H9 (cell line): ENCODE data around the gene KLHL13. TPM values are rescaled to one million over a fixed set of nuclear protein-coding genes. Genes with fewer than 3 reads are reported as not detected.

Experiments used
- DNase-seq: peaks from one replicate; pipeline ENCODE4 v3.0.0-alpha.2; 2017
- H2AFZ ChIP-seq: one replicate; pipeline ENCODE4 v1.6.1; 2013; ENCODE audit warnings: mild to moderate bottlenecking, low read length, control low read depth, moderate library complexity
- H2AK5ac ChIP-seq: 2 replicates; pipeline ENCODE4 v1.6.1; 2013; ENCODE audit warnings: low read length, control low read depth, mixed read lengths; ENCODE audit not compliant: insufficient read length
- H2BK120ac ChIP-seq: one replicate; pipeline ENCODE4 v1.6.1; 2013; ENCODE audit warnings: low read depth, mild to moderate bottlenecking, low read length, control low read depth, inconsistent platforms; ENCODE audit not compliant: poor library complexity, severe bottlenecking
- H2BK12ac ChIP-seq: 2 replicates; pipeline ENCODE4 v1.6.1; 2013; ENCODE audit warnings: low read length, control low read depth, mixed read lengths, low read depth; ENCODE audit not compliant: insufficient read length
- H2BK15ac ChIP-seq: 2 replicates; pipeline ENCODE4 v1.6.1; 2013; ENCODE audit warnings: low read depth, low read length, control low read depth
- H2BK20ac ChIP-seq: one replicate; pipeline ENCODE4 v1.6.1; 2013; ENCODE audit warnings: low read depth, mild to moderate bottlenecking, low read length, control low read depth, inconsistent platforms; ENCODE audit not compliant: poor library complexity, severe bottlenecking
- H2BK5ac ChIP-seq: 2 replicates; pipeline ENCODE4 v1.6.1; 2013; ENCODE audit warnings: low read length, control low read depth, mixed read lengths; ENCODE audit not compliant: insufficient read length
- H3K14ac ChIP-seq: 2 replicates; pipeline ENCODE4 v1.6.1; 2013; ENCODE audit warnings: low read length, control low read depth; ENCODE audit not compliant: insufficient read depth
- H3K18ac ChIP-seq: 2 replicates; pipeline ENCODE4 v1.6.1; 2013; ENCODE audit warnings: low read depth, mild to moderate bottlenecking, mixed read lengths, low read length, control low read depth; ENCODE audit not compliant: insufficient read length
- H3K23ac ChIP-seq: 2 replicates; pipeline ENCODE4 v1.6.1; 2013; ENCODE audit warnings: low read length, control low read depth, mixed read lengths, low read depth; ENCODE audit not compliant: insufficient read length
- H3K23me2 ChIP-seq: 2 replicates; pipeline ENCODE4 v1.6.1; 2013; ENCODE audit warnings: low read depth, mild to moderate bottlenecking, mixed read lengths, low read length, control low read depth; ENCODE audit not compliant: insufficient read length, poor library complexity, severe bottlenecking
- H3K27ac ChIP-seq: 2 replicates; pipeline ENCODE4 v1.5.1; 2013; ENCODE audit warnings: low read length, control low read depth, mixed read lengths, low read depth; ENCODE audit not compliant: insufficient read length
- H3K27me3 ChIP-seq: 2 replicates; pipeline ENCODE4 v1.6.1; 2013; ENCODE audit warnings: low read length, control low read depth, inconsistent platforms; ENCODE audit not compliant: insufficient read depth
- H3K4ac ChIP-seq: 2 replicates; pipeline ENCODE4 v1.6.1; 2013; ENCODE audit warnings: low read depth, mild to moderate bottlenecking, control low read depth, inconsistent platforms, low read length, moderate library complexity
- H3K4me1 ChIP-seq: 2 replicates; pipeline ENCODE4 v1.6.1; 2013; ENCODE audit warnings: low read length, control low read depth, inconsistent platforms; ENCODE audit not compliant: insufficient read depth
- H3K4me2 ChIP-seq: 2 replicates; pipeline ENCODE4 v1.6.1; 2013; ENCODE audit warnings: low read length, control low read depth, mixed read lengths; ENCODE audit not compliant: insufficient read length, insufficient read depth
- H3K56ac ChIP-seq: 2 replicates; pipeline ENCODE4 v1.6.1; 2013; ENCODE audit warnings: low read depth, mild to moderate bottlenecking, mixed read lengths, low read length, control low read depth; ENCODE audit not compliant: insufficient read length
- H3K79me1 ChIP-seq: 2 replicates; pipeline ENCODE4 v1.6.1; 2013; ENCODE audit warnings: low read depth, mild to moderate bottlenecking, moderate library complexity, low read length, control low read depth, inconsistent platforms; ENCODE audit not compliant: insufficient read depth, poor library complexity, severe bottlenecking
- H3K79me2 ChIP-seq: 2 replicates; pipeline ENCODE4 v1.6.1; 2013; ENCODE audit warnings: low read length, control low read depth, inconsistent platforms; ENCODE audit not compliant: insufficient read depth
- H3K9ac ChIP-seq: 2 replicates; pipeline ENCODE4 v1.6.1; 2013; ENCODE audit warnings: low read length, control low read depth, mixed read lengths; ENCODE audit not compliant: insufficient read length; ENCODE audit errors: extremely low read depth
- H3K9me3 ChIP-seq: one replicate; pipeline ENCODE4 v1.6.1; 2013; ENCODE audit warnings: low read depth, low read length, inconsistent platforms; ENCODE audit not compliant: control insufficient read depth
- H3T11ph ChIP-seq: one replicate; pipeline ENCODE4 v1.6.1; 2013; ENCODE audit warnings: mild to moderate bottlenecking, low read length, control low read depth, inconsistent platforms
- H4K20me1 ChIP-seq: one replicate; pipeline ENCODE4 v1.6.1; 2013; ENCODE audit not compliant: control insufficient read depth, insufficient read length, insufficient read depth
- H4K5ac ChIP-seq: 2 replicates; pipeline ENCODE4 v1.6.1; 2013; ENCODE audit warnings: low read depth, mild to moderate bottlenecking, mixed read lengths, low read length, control low read depth; ENCODE audit not compliant: insufficient read length
- H4K8ac ChIP-seq: replicated peaks from 2 replicates; pipeline ENCODE4 v1.6.1; 2013; ENCODE audit warnings: low read length, control low read depth, mixed read lengths, low read depth; ENCODE audit not compliant: insufficient read length
- H4K91ac ChIP-seq: 2 replicates; pipeline ENCODE4 v1.6.1; 2013; ENCODE audit warnings: low read depth, mild to moderate bottlenecking, moderate library complexity, mixed read lengths, low read length, control low read depth; ENCODE audit not compliant: insufficient read length
- H3K27ac Mint-ChIP-seq, 3 experiments: 2 replicates in 2 of 3; 3 replicates in 1 of 3; pipeline ENCODE4 v1.8.0; 2020 to 2021; ENCODE audit warnings: mixed read lengths in 3 of 3, mild to moderate bottlenecking in 1 of 3, moderate library complexity in 1 of 3
- H3K27me3 Mint-ChIP-seq: 2 replicates; pipeline ENCODE4 v1.8.0; 2021; ENCODE audit warnings: low read depth, mild to moderate bottlenecking, moderate library complexity, mixed read lengths
- H3K36me3 Mint-ChIP-seq, 3 experiments: 2 replicates in 2 of 3; 3 replicates in 1 of 3; pipeline ENCODE4 v1.8.0; 2020 to 2021; ENCODE audit warnings: low read depth in 3 of 3, mixed read lengths in 3 of 3; ENCODE audit not compliant: insufficient read depth in 1 of 3
- H3K4me1 Mint-ChIP-seq, 2 experiments: 2 replicates each; pipeline ENCODE4 v1.8.0; 2020; ENCODE audit warnings: mixed read lengths in 2 of 2
- H3K4me3 Mint-ChIP-seq, 2 experiments: 2 replicates in 1 of 2; 3 replicates in 1 of 2; pipeline ENCODE4 v1.8.0; 2020 to 2021; ENCODE audit warnings: mild to moderate bottlenecking in 2 of 2, mixed read lengths in 2 of 2, moderate library complexity in 1 of 2
- H3K9me3 Mint-ChIP-seq, 2 experiments: 2 replicates in 1 of 2; 3 replicates in 1 of 2; pipeline ENCODE4 v1.8.0; 2020; ENCODE audit warnings: mild to moderate bottlenecking in 2 of 2, mixed read lengths in 2 of 2, moderate library complexity in 1 of 2
- WGBS: extraction: QIAGEN DNeasy Blood & Tissue Kit; methylation state at CpG from one replicate; pipeline ENCODE4 v1.1.7; 2013; ENCODE audit warnings: missing lambda C conversion rate, low lambda C conversion rate, mixed read lengths; ENCODE audit not compliant: insufficient read length; ENCODE audit errors: extremely low coverage; 5-methylcytosine and 5-hydroxymethylcytosine counted together
- total RNA-seq: library from RNA; stranded (reverse); gene quantifications from 2 replicates; pipeline ENCODE4 v1.2.1, GENCODE V29; 2021
- TF ChIP-seq, protein P1 (sequence below): fragments of 200-600 bp; sonication (generic); conservative IDR thresholded peaks from 3 replicates; pipeline ENCODE4 v1.8.0; 2021; ENCODE audit warnings: antibody characterized with exemption, mild to moderate bottlenecking

Gene KLHL13
- total RNA-seq, 1 experiment from 2014 or later: 4.1 TPM

DNA sequence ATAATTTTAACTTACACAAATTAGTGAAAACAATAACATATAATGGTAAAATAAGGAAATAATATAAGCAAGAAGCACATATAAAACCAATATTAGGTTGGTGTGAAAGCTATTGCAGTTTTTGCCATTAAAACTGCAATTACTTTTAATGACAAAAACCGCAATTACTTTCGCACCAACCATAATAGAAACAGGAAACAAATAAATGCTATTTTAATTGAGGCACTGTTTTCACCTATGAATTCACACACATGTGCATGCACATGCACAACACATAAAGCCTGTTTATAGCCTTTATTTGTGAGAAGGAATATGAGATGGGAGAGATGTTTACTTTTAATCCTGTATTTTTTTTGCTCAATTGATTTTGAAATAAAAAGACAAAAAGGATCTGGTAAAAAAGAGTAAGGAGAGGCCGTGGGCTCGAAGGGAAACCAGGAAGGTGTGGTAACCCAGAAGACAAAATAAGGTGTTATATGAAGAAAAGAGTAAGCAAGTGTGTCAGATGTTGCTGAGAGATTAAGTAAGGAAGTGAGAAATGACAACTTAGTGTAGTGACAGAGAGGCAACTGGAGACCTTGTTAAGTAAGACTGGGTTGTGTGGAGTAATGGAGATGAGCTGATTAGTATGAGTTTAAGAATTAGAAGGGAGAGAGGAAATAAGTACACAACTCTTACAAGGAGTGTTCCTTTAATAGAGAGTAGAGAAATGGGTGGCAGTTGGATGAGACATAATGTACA, 69.0 kb downstream of the KLHL13 start:
- WGBS: no CpG with 5 or more reads among the region's 4 CpGs
- H3K9me3 Mint-ChIP-seq: peaks cover 21 to 72% of the 10 kb centered on the region in 2 experiments

More for the DNA sequence above, 69.0 kb downstream of the KLHL13 start:
- TF ChIP-seq, protein P1, sequence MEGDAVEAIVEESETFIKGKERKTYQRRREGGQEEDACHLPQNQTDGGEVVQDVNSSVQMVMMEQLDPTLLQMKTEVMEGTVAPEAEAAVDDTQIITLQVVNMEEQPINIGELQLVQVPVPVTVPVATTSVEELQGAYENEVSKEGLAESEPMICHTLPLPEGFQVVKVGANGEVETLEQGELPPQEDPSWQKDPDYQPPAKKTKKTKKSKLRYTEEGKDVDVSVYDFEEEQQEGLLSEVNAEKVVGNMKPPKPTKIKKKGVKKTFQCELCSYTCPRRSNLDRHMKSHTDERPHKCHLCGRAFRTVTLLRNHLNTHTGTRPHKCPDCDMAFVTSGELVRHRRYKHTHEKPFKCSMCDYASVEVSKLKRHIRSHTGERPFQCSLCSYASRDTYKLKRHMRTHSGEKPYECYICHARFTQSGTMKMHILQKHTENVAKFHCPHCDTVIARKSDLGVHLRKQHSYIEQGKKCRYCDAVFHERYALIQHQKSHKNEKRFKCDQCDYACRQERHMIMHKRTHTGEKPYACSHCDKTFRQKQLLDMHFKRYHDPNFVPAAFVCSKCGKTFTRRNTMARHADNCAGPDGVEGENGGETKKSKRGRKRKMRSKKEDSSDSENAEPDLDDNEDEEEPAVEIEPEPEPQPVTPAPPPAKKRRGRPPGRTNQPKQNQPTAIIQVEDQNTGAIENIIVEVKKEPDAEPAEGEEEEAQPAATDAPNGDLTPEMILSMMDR: no peak
- Histone ChIP-seq H3K4me2 (no peak overlapping the region), H2BK12ac (no peak overlapping the region), H3K27ac (no peak overlapping the region), H3K23me2 (no peaks in the 10 kb centered on the region), H2AK5ac (no peak overlapping the region), H2AFZ (no peak overlapping the region), H3K79me1 (no peaks in the 10 kb centered on the region), H3K4me1 (no peaks in the 10 kb centered on the region), H2BK5ac (no peak overlapping the region), H3K56ac (no peak overlapping the region), H3K27me3 (no peaks in the 10 kb centered on the region), H3T11ph (no peak overlapping the region), H3K79me2 (no peaks in the 10 kb centered on the region), H4K91ac (no peak overlapping the region), H2BK120ac (no peak overlapping the region), H4K8ac (no peak overlapping the region), H4K20me1 (no peaks in the 10 kb centered on the region), H3K14ac (no peak overlapping the region), H3K9me3 (peaks cover 6% of the 10 kb centered on the region), H3K9ac (no peak overlapping the region), H3K4ac (no peak overlapping the region), H4K5ac (no peak overlapping the region), H2BK20ac (no peak overlapping the region), H3K23ac (no peak overlapping the region), H2BK15ac (no peak overlapping the region), H3K18ac (no peak overlapping the region)
- Mint-ChIP-seq H3K27me3 (no peaks in the 10 kb centered on the region; the same call in 1 of the 2 replicates), H3K4me1 (no peaks in the 10 kb centered on the region), H3K4me3 (no peak overlapping the region), H3K36me3 (peaks cover 7 to 12% (median 8%) of the 10 kb centered on the region in 3 experiments; a peak in 3 of 7 replicates), H3K27ac (no peak overlapping the region)
- DNase-seq: no peak
